IMR-90 (cell line): ENCODE measurements around the gene AREL1. TPM values are rescaled to one million over a fixed set of nuclear protein-coding genes. Genes with fewer than 3 reads are reported as not detected.
A peak's percentile ranks its signal among the peaks of the same experiment; 100 is the strongest.

Source experiments
- ATAC-seq: fragments of 200-7000 bp; cut with Tn5 transposase; 2 replicates; pipeline ENCODE4 v1.9.1; 2020; ENCODE audit warnings: low read depth, mild to moderate bottlenecking, moderate library complexity
- BruUV-seq: library from RNA; stranded (reverse); fragments of 400-500 nt; replicated peaks from 2 replicates; lab custom pipeline; 2021; lab: Mats Ljungman, UMichigan
- CTCF ChIA-PET: fragments of 300-600 bp; formaldehyde crosslinking; extraction: SDS; loops from one replicate; lab custom pipeline; 2021; ENCODE audit warnings: antibody characterized with exemption; lab: Yijun Ruan, JAX
- POLR2A ChIA-PET: fragments of 300-600 bp; sonication (Branson Sonifier 250); formaldehyde crosslinking; loops from one replicate; lab custom pipeline; 2022; ENCODE audit warnings: antibody characterized with exemption; ENCODE audit not compliant: unreplicated experiment; lab: Charles Lee
- DNase-seq: peaks from one replicate; pipeline ENCODE4 v3.0.0; 2013
- H2AFZ ChIP-seq: replicated peaks from 2 replicates; pipeline ENCODE3; 2013; ENCODE audit warnings: low read length, mild to moderate bottlenecking; ENCODE audit not compliant: poor library complexity
- H2AK5ac ChIP-seq: 2 replicates; pipeline ENCODE4 v1.6.1; 2013; ENCODE audit warnings: low read depth, low read length, inconsistent platforms
- H2AK9ac ChIP-seq: replicated peaks from 2 replicates; pipeline ENCODE3; 2013; ENCODE audit warnings: mild to moderate bottlenecking, low read depth, low read length, moderate library complexity; ENCODE audit not compliant: poor library complexity
- H2BK120ac ChIP-seq: 2 replicates; pipeline ENCODE4 v1.6.1; 2013; ENCODE audit warnings: low read depth, low read length, inconsistent platforms
- H2BK15ac ChIP-seq: 3 replicates; pipeline ENCODE4 v1.6.1; 2013; ENCODE audit warnings: low read depth, low read length, inconsistent platforms
- H2BK20ac ChIP-seq: 2 replicates; pipeline ENCODE4 v1.6.1; 2013; ENCODE audit warnings: low read depth, mild to moderate bottlenecking, inconsistent platforms, low read length, moderate library complexity
- H2BK5ac ChIP-seq: 2 replicates; pipeline ENCODE4 v1.6.1; 2013; ENCODE audit warnings: mild to moderate bottlenecking, low read depth, low read length, inconsistent platforms; ENCODE audit not compliant: poor library complexity, severe bottlenecking
- H3K14ac ChIP-seq: replicated peaks from 2 replicates; pipeline ENCODE4 v1.6.1; 2013; ENCODE audit warnings: low read depth, low read length, inconsistent platforms
- H3K18ac ChIP-seq: 2 replicates; pipeline ENCODE4 v1.6.1; 2013; ENCODE audit warnings: low read depth, low read length, control low read depth
- H3K23ac ChIP-seq: 2 replicates; pipeline ENCODE4 v1.6.1; 2013; ENCODE audit warnings: low read depth, low read length, inconsistent platforms
- H3K27ac ChIP-seq: 2 replicates; pipeline ENCODE4 v1.5.1; 2013; ENCODE audit warnings: mild to moderate bottlenecking, control low read depth, low read length; ENCODE audit not compliant: insufficient read depth
- H3K27me3 ChIP-seq: 2 replicates; pipeline ENCODE4 v1.6.1; 2013; ENCODE audit warnings: low read length; ENCODE audit not compliant: control insufficient read depth, insufficient read depth
- H3K36me3 ChIP-seq: 2 replicates; pipeline ENCODE4 v1.6.1; 2013; ENCODE audit warnings: low read length, mixed read lengths; ENCODE audit not compliant: control insufficient read depth, insufficient read depth
- H3K4ac ChIP-seq: 2 replicates; pipeline ENCODE4 v1.6.1; 2013; ENCODE audit warnings: low read depth, low read length, inconsistent platforms
- H3K4me1 ChIP-seq: 2 replicates; pipeline ENCODE4 v1.6.1; 2013; ENCODE audit warnings: low read length, mixed read lengths; ENCODE audit not compliant: control insufficient read depth, insufficient read depth
- H3K4me2 ChIP-seq: 2 replicates; pipeline ENCODE4 v1.6.1; 2013; ENCODE audit warnings: low read depth, mild to moderate bottlenecking, control low read depth, low read length, moderate library complexity
- H3K4me3 ChIP-seq: 2 replicates; pipeline ENCODE4 v1.5.1; 2013; ENCODE audit warnings: low read depth, mild to moderate bottlenecking, control low read depth, low read length, moderate library complexity; ENCODE audit not compliant: insufficient read depth
- H3K56ac ChIP-seq: 2 replicates; pipeline ENCODE4 v1.6.1; 2013; ENCODE audit warnings: low read length, inconsistent platforms; ENCODE audit not compliant: insufficient read depth; ENCODE audit errors: extremely low read depth
- H3K79me1 ChIP-seq, 2 experiments: 2 replicates each; pipeline ENCODE4 v1.6.1; 2013; ENCODE audit warnings: low read length in 2 of 2, inconsistent platforms in 1 of 2, low read depth in 1 of 2
- H3K9ac ChIP-seq: 2 replicates; pipeline ENCODE4 v1.6.1; 2013; ENCODE audit warnings: low read depth, low read length, control low read depth
- H3K9me1 ChIP-seq: 2 replicates; pipeline ENCODE4 v1.6.1; 2013; ENCODE audit warnings: low read length, inconsistent platforms; ENCODE audit not compliant: insufficient read depth
- H3K9me3 ChIP-seq: 2 replicates; pipeline ENCODE4 v1.6.1; 2013; ENCODE audit warnings: low read length; ENCODE audit not compliant: control insufficient read depth, insufficient read depth
- H4K20me1 ChIP-seq: 2 replicates; pipeline ENCODE4 v1.6.1; 2013; ENCODE audit warnings: low read length, inconsistent platforms; ENCODE audit not compliant: insufficient read depth
- H4K5ac ChIP-seq: 2 replicates; pipeline ENCODE4 v1.6.1; 2013; ENCODE audit warnings: mild to moderate bottlenecking, low read depth, low read length, control low read depth
- H4K8ac ChIP-seq, 2 experiments: 2 replicates each; pipeline ENCODE4 v1.6.1; 2013; ENCODE audit warnings: low read depth in 2 of 2, low read length in 2 of 2, control low read depth in 1 of 2, inconsistent platforms in 1 of 2
- H4K91ac ChIP-seq: 2 replicates; pipeline ENCODE4 v1.6.1; 2013; ENCODE audit warnings: low read depth, low read length, inconsistent platforms; ENCODE audit not compliant: insufficient read depth
- BHLHE40 ChIP-seq: fragments of 150-350 bp; IDR thresholded peaks from 2 replicates; pipeline ENCODE4 v1.6.1; 2016; ENCODE audit warnings: mild to moderate bottlenecking, low read depth, low read length
- CEBPB ChIP-seq: IDR thresholded peaks from 2 replicates; pipeline ENCODE4 v1.6.1; 2012; ENCODE audit warnings: low read depth, low read length, improper control_type of control experiment
- CHD1 ChIP-seq: IDR thresholded peaks from 2 replicates; pipeline ENCODE4 v1.6.1; 2012; ENCODE audit warnings: low read depth, low read length, improper control_type of control experiment
- CTCF ChIP-seq: conservative IDR thresholded peaks from 2 replicates; pipeline ENCODE4 v1.5.1; 2012; ENCODE audit warnings: mild to moderate bottlenecking, low read depth, low read length, improper control_type of control experiment
- ELK1 ChIP-seq: fragments of 150-350 bp; IDR thresholded peaks from 2 replicates; pipeline ENCODE4 v1.6.1; 2016; ENCODE audit warnings: low read depth, mild to moderate bottlenecking, low read length, moderate library complexity, borderline replicate concordance
- FOS ChIP-seq: fragments of 150-350 bp; IDR thresholded peaks from 2 replicates; pipeline ENCODE4 v1.6.1; 2016; ENCODE audit warnings: low read depth, low read length
- MAFK ChIP-seq: IDR thresholded peaks from 2 replicates; pipeline ENCODE4 v1.6.1; 2012; ENCODE audit warnings: low read depth, low read length, improper control_type of control experiment
- MAZ ChIP-seq: IDR thresholded peaks from 2 replicates; pipeline ENCODE4 v1.6.1; 2012; ENCODE audit warnings: low read depth, mild to moderate bottlenecking, low read length, improper control_type of control experiment, moderate library complexity, borderline replicate concordance
- MXI1 ChIP-seq: IDR thresholded peaks from 2 replicates; pipeline ENCODE4 v1.6.1; 2012; ENCODE audit warnings: low read depth, mild to moderate bottlenecking, low read length, moderate library complexity, borderline replicate concordance
- NFE2L2 ChIP-seq: fragments of 150-350 bp; IDR thresholded peaks from 2 replicates; pipeline ENCODE4 v1.6.1; 2016; ENCODE audit warnings: low read depth, mild to moderate bottlenecking, low read length
- POLR2A ChIP-seq: IDR thresholded peaks from 2 replicates; pipeline ENCODE4 v1.6.1; 2012; ENCODE audit warnings: mild to moderate bottlenecking, low read depth, low read length
- RCOR1 ChIP-seq: IDR thresholded peaks from 2 replicates; pipeline ENCODE4 v1.6.1; 2012; ENCODE audit warnings: mild to moderate bottlenecking, low read length, improper control_type of control experiment; ENCODE audit not compliant: insufficient replicate concordance
- RFX5 ChIP-seq: IDR thresholded peaks from 2 replicates; pipeline ENCODE4 v1.8.0; 2012; ENCODE audit warnings: low read depth, mild to moderate bottlenecking, low read length, moderate library complexity
- SMC3 ChIP-seq: fragments of 150-350 bp; IDR thresholded peaks from 2 replicates; pipeline ENCODE4 v1.6.1; 2016; ENCODE audit warnings: low read depth, mild to moderate bottlenecking, antibody characterized with exemption, low read length, moderate library complexity
- USF2 ChIP-seq: fragments of 150-350 bp; IDR thresholded peaks from 2 replicates; pipeline ENCODE4 v1.6.1; 2017; ENCODE audit warnings: mild to moderate bottlenecking, antibody characterized with exemption, low read length, low read depth
- WGBS, 2 experiments: methylation state at CpG; one replicate each; pipeline versions ENCODE4 v1.1.5 to v1.1.7; 2013; ENCODE audit warnings: missing lambda C conversion rate in 2 of 2; ENCODE audit not compliant: insufficient read length in 1 of 2; ENCODE audit errors: extremely low coverage in 2 of 2; 5-methylcytosine and 5-hydroxymethylcytosine counted together
- dilution Hi-C: fragments of 300-500 bp; cut with HindIII; formaldehyde crosslinking; loops from one replicate; pipeline ENCODE4 v1.14.3; 2018; ENCODE audit warnings: low sequenced_read_pairs; ENCODE audit not compliant: unreplicated experiment
- in situ Hi-C: fragments of 300-500 bp; cut with MboI; formaldehyde crosslinking; loops from 3 replicates; pipeline ENCODE4 v1.14.3; 2019; ENCODE audit warnings: low sequenced_read_pairs, inconsistent platforms, mixed read lengths
- intact Hi-C: fragments of 100-400 bp; cut with micrococcal nuclease; formaldehyde crosslinking; loops from 2 replicates; pipeline ENCODE4 v1.10.0; 2022
- polyA plus RNA-seq, 3 experiments: library from polyadenylated mRNA; depleted of rRNA; stranded (reverse); fragments of >200 nt; gene quantifications; 2 replicates each; pipeline ENCODE4 v1.2.3, GENCODE V29; 2012; ENCODE audit warnings: low replicate concordance in 1 of 3
- total RNA-seq: library from RNA; depleted of rRNA; stranded (reverse); fragments of >200 nt; gene quantifications from 2 replicates; pipeline ENCODE4 v1.2.3, GENCODE V29; 2012

The AREL1 gene
- total and polyA plus RNA-seq, 2 of the 4 experiments (the other 2 are of a cell fraction), result 30.0 to 39.3 TPM

GRCh38 chr14:74654931-74655330 is 57.9 kb downstream of the AREL1 start:
- peak overlapping the region; percentile 44; the same call in 1 of the 2 replicates for H3K23ac ChIP-seq
- H2BK15ac ChIP-seq, result peak overlapping the region; percentile 85; the same call in 2 of the 3 replicates
- H2AFZ ChIP-seq, result no peak overlapping the region
- peak overlapping the region; percentile 57; the same call in 1 of the 2 replicates for H2AK5ac ChIP-seq
- H3K9me3 ChIP-seq, result peaks cover 5% of the 10 kb centered on the region; the same call in 1 of the 2 replicates
- H3K36me3 ChIP-seq, result peaks cover 2% of the 10 kb centered on the region; the same call in 1 of the 2 replicates
- H2BK20ac ChIP-seq, result peak overlapping the region; percentile 35; the same call in 1 of the 2 replicates
- no TSS peak for BruUV-seq
- no peak overlapping the region for H3K4me2 ChIP-seq
- H3K9ac ChIP-seq, result no peak overlapping the region
- ATAC-seq (no peak), DNase-seq (no peak)
- in situ Hi-C loops, result no loop called here
- no peak overlapping the region for H2AK9ac ChIP-seq
- H3K56ac ChIP-seq, result no peak overlapping the region
- ChIA-PET CTCF (interaction anchor here (0.6 to 0.9 kb wide), 3 partner anchors 36 to 104 kb away, joined by 3 to 4 read pairs (median 3); no protein-coding TSS in a partner anchor), POLR2A (interaction anchor here (0.6 kb wide), 1 partner anchor 40 kb away, joined by 3 read pairs; no protein-coding TSS in a partner anchor)
- H3K18ac ChIP-seq, result peak overlapping the region; percentile 38; the same call in 1 of the 2 replicates
- WGBS, 2 experiments, result no CpG with 5 or more reads among the region's 3 CpGs
- peaks cover 34% of the 10 kb centered on the region for H3K4me1 ChIP-seq
- dilution Hi-C loops, result no loop called here
- peaks cover 50% of the 10 kb centered on the region for H3K9me1 ChIP-seq
- peak overlapping the region; percentile 21; the same call in 1 of the 2 replicates for H3K27ac ChIP-seq
- peak overlapping the region; percentile 89 for H2BK5ac ChIP-seq
- intact Hi-C loops, result loop anchor here (5.0 kb wide), 1 partner anchor 38 kb away; no protein-coding TSS in a partner anchor
- peak overlapping the region; percentile 65 for H3K14ac ChIP-seq
- peak overlapping the region; percentile 74 for H3K4ac ChIP-seq
- H3K79me1 ChIP-seq, result peaks cover 20 to 47% of the 10 kb centered on the region in 2 experiments; a peak in 3 of 4 replicates
- no peaks in the 10 kb centered on the region for H3K27me3 ChIP-seq
- peak overlapping the region; percentile 77 for H4K5ac ChIP-seq
- no peaks in the 10 kb centered on the region for H4K20me1 ChIP-seq
- no peak overlapping the region for H3K4me3 ChIP-seq
- peak overlapping the region; percentile 63 for H4K91ac ChIP-seq
- H4K8ac ChIP-seq, result peak overlapping the region in 1 of 2 experiments; percentile 11; a peak in 1 of 4 replicates
- H2BK120ac ChIP-seq, result peak overlapping the region; percentile 57; the same call in 1 of the 2 replicates
- TF ChIP-seq SMC3 (no peak), ELK1 (no peak), MAZ (no peak), MAFK (no peak), RCOR1 (no peak), MXI1 (no peak), RFX5 (no peak), BHLHE40 (no peak), CHD1 (no peak), CTCF (no peak), NFE2L2 (no peak), CEBPB (no peak), POLR2A (no peak), USF2 (no peak), FOS (no peak)
